ENCODE data around the gene DDX55.

The DDX55 gene

GRCh38 chr12:123614531-123614930 lies 12.6 kb downstream of the DDX55 start:
- no peak for DNase-seq

GRCh38 chr12:123617144-123617543 lies 15.2 kb downstream of the DDX55 start:
- DNase-seq = no peak

DNA sequence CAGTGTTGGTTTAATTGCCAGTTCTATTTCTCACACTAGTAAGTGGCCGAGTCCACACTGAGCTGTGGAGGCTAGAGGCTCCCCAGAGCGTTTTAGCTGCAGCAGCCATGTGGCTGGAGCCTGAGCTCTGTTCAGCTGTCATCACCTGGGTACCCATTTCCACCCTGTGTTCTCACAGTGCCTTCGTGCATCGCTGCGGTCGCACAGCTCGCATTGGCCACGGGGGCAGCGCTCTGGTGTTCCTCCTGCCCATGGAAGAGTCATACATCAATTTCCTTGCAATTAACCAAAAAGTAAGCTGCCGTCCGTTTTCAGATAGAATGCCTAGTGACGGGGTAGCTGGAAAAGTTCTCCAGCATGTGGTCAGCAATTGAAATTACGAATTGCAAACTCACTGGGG lies 15.7 kb downstream of the DDX55 start:
- no peak for DNase-seq

GRCh38 chr12:123621101-123621500 lies 19.2 kb downstream of the DDX55 start:
- no peak for DNase-seq

DNA sequence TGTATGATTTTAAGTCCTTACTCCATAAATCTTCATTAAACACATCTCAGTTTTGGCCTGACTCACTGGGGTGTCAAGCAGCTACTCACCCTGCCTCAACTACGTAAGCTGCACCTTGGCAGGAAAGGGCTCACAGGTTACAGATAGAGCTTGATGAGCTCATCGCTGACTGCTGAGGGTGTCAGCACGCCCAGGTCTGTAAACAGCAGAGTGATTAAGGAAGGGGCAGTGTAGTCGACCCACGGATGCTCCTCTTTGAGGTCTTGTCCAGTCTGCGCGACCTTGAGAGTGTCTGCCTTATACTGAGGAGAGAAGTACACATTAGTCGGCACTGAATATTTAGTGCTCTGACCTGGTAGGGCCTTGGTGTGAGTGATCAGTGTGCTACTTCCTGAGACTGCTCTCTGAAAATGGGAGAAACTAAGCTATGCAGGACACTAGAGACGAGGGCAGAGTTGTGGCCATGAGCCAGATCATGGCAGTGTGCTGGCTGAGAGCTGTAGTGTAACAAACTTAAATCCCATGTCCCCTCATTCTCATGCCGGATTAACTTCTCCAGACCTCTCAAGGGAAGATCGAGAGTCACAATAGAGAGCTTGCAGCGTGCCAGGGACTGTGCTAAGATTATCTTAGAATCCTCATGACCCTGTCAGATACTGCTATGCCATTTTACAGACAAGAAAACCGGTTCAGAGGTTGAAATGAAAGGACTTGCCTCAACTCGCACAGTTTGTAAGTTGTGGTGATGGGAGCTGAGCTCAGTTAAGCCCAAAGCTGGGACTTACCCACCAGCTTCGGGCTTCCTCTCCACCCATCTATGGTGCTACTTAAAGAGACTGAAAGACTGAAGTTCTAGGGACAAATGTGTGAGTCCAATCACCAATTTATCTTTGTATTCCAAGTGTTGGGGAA lies 20.0 kb downstream of the DDX55 start:
- DNase-seq = no peak

GRCh38 chr12:123633379-123634141 lies 31.7 kb downstream of the DDX55 start, which contains the start of the genes EIF2B1 and GTF2H3:
EIF2B1 (minus strand) TSS chr12:123633686; CDS start chr12:123633557, 129 bp downstream.
GTF2H3 (plus strand) TSS chr12:123633829; CDS start chr12:123633860, 31 bp downstream.
- DNase-seq = peak; percentile 96

GRCh38 chr12:123634142-123634561 lies 32.3 kb downstream of the DDX55 start:
- DNase-seq = no peak

GRCh38 chr12:123643911-123644310 lies 42.0 kb downstream of the DDX55 start:
- DNase-seq = no peak

- no peak for DNase-seq
Observed at GRCh38 chr12:123645380-123645779, 43.5 kb downstream of the DDX55 start.

- DNase-seq = no peak
Observed at GRCh38 chr12:123645878-123646277, 44.0 kb downstream of the DDX55 start.

- DNase-seq = no peak
Observed at GRCh38 chr12:123648401-123648800, 46.5 kb downstream of the DDX55 start.

DNA sequence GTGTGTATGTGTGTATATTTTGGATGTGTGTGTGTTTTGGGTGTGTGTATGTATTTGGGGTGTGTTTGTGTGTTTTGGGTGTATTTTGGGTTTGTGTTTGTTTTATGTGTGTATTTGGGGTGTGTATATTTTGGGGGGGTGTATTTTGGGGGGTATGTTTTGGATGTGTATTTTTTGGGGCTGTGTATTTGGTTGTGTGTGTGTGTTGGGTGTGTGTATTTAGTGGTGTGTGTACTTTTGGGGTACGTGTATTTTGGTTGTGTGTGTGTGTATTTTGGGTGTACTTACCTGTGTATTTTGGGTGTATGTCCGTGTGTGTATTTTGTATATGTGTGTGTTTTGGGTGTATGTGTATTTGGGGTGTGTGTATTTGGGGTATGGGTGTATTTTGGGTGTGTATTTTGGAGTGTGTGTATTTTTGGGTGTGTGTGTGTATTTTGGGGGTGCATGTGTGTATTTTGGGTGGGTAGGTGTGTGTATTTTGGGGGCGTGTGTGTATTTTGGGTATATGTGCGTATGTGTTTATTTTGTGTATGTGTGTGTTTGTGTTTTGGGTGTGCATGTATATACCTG lies 52.3 kb downstream of the DDX55 start:
- no peak for DNase-seq

DNA sequence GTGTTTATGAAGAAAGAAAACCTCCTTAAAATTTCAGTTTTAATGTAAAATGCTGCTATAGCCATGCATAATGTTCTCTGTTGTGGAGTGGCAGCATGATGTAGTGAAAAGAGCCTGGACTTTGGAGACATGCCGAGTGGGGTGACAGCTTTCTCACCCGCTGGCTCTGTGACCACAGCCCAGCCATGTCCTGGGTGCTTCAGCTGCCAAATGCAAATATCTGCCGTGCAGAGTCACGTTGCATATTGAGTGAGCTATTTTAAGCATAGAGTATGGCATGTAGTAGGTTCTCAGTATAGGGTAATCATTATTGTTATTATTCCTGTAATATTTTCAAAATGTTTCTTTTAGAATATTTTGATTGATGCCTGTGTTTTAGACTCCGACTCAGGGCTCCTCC lies 53.5 kb downstream of the DDX55 start:
- DNase-seq = no peak

DNA sequence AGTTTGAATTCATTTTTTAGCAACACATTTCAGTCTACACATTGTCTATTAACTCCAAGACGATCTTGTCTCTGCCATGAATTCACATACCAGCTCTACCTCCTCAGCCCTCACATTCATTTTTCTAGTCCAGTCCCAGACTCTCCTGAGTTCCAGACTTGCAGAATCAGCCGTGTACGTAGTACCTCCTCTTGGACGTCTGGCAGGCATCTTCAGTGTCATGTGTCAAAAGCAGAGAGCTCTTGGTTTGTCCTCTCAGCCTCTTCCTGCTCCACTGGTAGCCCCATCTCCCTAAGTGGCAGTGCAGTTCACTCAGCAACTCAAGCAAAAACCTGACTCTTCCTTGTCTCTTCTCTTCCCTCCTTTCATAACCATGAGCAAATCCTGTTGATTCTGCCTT lies 54.5 kb downstream of the DDX55 start:
- DNase-seq = no peak

- DNase-seq = no peak
Observed at GRCh38 chr12:123657211-123657610, 55.3 kb downstream of the DDX55 start.

DNA sequence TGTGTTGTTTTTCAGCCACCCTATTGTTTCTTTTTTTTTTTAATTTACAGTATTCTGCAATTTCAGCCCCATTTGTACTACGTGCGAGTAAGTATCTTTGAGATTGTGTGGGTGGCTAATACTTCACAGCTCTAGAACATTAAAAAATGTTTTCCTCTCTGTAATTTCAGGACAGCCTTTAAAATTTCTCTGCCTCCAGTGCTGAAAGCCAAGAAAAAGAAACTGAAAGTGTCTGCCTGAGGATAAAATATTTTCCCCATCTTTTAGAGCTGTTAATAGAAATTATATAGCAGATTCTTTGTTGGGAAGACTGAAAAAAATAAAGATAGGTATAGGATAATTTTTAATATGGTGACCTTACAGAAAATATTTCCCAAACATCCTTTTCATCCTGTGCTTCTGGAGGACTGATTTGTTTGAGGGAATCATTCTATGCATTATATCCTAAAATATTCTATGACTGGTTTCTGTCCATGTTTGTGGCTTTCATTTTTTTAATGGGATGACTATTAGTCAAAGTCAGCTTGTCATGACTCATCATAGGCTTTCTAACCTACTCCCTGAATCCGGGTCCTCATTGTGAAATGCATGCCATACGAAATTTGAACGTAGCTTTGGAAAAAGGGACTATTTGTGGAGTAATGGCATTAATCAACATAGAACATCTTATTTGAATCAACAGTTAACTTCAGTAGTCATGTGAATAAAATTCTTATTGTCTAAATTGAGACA lies 58.3 kb downstream of the DDX55 start:
- DNase-seq = no peak

- DNase-seq = no peak
Observed at GRCh38 chr12:123667771-123668170, 65.9 kb downstream of the DDX55 start.

Data from MV-4-11 (cell line).